Motor neuron (in vitro differentiated cells): ENCODE data around the gene ELOVL5. TPM values are rescaled to one million over a fixed set of nuclear protein-coding genes. Genes with fewer than 3 reads are reported as not detected.
"Not testable (repeated sequence)": the region's sequence is repeated elsewhere in the genome, so short reads cannot be mapped to it uniquely, and the experiment has no call there.

Experiments used
- ATAC-seq, 8 experiments: fragments of 200-7000 bp; cut with Tn5 transposase; replicated peaks in 6 of 8; 2 replicates each; pipeline ENCODE4 v1.8.0; 2021; ENCODE audit warnings: mild to moderate bottlenecking in 8 of 8, moderate library complexity in 8 of 8
- H3K27ac ChIP-seq, 2 donors: fragments of 250-450 bp; sonication (Bioruptor Pico); 2 replicates each; pipeline ENCODE4 v1.9.0; 2021; ENCODE audit warnings: antibody characterized with exemption in 2 of 2, mild to moderate bottlenecking in 2 of 2, moderate library complexity in 1 of 2
- H3K4me1 ChIP-seq, 2 donors: fragments of 250-450 bp; sonication (Bioruptor Pico); replicated peaks in 1 of 2; 2 replicates each; pipeline ENCODE4 v1.6.1; 2021; ENCODE audit warnings: antibody characterized with exemption in 2 of 2, mild to moderate bottlenecking in 2 of 2, moderate library complexity in 1 of 2
- H3K4me3 ChIP-seq, 5 donors: fragments of 250-450 bp; sonication (Bioruptor Pico); 2 replicates each; pipeline ENCODE4 v1.9.0; 2021; ENCODE audit warnings: antibody characterized with exemption in 5 of 5, mild to moderate bottlenecking in 5 of 5, moderate library complexity in 4 of 5
- WGBS, 10 experiments: fragments of 450-650 bp; shearing (Covaris generic); methylation state at CpG; one replicate each; pipeline ENCODE4 v1.0.0; 2022; 5-methylcytosine and 5-hydroxymethylcytosine counted together
- in situ Hi-C, 9 experiments: fragments of 400-800 bp; cut with MboI; loops; one replicate each; pipeline ENCODE4 v1.15.0; 2021; ENCODE audit warnings: low sequenced_read_pairs in 9 of 9, low pct_unique_long_range_greater_than_20kb in 2 of 9; ENCODE audit not compliant: unreplicated experiment in 9 of 9
- total RNA-seq, 8 experiments: library from RNA; unstranded; fragments of 300-600 nt; gene quantifications; 2 replicates each; pipeline versions ENCODE4 v1.2.3 to v1.2.4, GENCODE V29; 2022

ELOVL5 gene, protein sequence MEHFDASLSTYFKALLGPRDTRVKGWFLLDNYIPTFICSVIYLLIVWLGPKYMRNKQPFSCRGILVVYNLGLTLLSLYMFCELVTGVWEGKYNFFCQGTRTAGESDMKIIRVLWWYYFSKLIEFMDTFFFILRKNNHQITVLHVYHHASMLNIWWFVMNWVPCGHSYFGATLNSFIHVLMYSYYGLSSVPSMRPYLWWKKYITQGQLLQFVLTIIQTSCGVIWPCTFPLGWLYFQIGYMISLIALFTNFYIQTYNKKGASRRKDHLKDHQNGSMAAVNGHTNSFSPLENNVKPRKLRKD
- total RNA-seq, result 100 to 1,000 TPM in 5 of 8 experiments, 10 to 100 TPM in 3; 75.7 to 201 (median 104) TPM

DNA sequence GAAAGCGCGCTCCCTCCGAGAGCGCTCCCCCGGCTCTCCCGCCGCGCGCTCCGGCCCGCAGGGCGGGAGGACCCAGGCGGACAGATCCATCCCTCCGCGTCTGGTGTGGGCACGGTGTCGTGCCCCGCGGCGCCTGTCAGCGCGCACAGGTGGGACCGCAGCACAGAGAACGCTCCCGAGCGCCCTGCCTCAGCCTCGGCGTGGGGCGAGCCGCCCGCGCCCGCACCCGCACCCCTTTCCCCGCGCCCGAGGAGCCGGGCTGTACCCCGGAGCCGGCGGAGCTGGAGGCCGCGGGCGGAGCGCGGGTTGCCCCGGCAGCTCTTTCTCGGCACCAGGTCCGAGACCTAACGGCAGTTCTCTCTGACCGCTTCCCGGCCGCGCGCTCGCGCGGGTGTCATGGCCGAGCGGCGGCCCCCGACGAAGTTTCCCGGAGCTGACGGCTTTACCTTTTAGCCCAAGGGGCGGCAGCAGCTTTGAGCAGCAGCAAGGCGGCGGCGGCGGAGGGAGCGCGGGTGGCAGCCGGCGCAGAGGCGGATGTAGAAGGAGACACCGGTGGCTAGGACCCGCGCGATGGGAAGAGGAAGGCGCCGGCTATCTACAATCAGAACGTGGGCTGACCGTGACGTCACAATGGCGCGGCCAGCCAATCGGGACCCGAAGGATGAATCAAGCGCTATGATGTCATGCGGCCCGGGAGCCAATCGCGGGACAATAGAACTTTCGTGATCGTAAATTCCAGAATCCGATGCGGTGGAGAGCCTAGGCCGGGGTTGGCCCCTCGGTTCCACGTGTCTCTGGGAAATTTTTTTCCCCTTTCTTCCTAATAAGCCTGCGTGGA, at the start of gene ELOVL5:
ELOVL5 (minus strand) TSS at position 580 of the 838 bp plus-strand sequence. CDS start 53,251 bp downstream, outside the sequence.
- Histone ChIP-seq H3K4me1 (peaks cover 5 to 8% of the 10 kb centered on the region in 2 donors), H3K4me3 (peak within 1 kb of the TSS; percentile 68 to 92 (median 87)), H3K27ac (peak within 1 kb of the TSS; percentile 79 to 87)
- 0 to 33% (median 2%) methylated on average over 1 to 26 of the region's 101 CpGs; no CpG with 5 or more reads in 3 of the 10 experiments for WGBS, 10 experiments
- in situ Hi-C loops, result no loop called here
- ATAC-seq, result peak; percentile 74 to 88 (median 82)

DNA sequence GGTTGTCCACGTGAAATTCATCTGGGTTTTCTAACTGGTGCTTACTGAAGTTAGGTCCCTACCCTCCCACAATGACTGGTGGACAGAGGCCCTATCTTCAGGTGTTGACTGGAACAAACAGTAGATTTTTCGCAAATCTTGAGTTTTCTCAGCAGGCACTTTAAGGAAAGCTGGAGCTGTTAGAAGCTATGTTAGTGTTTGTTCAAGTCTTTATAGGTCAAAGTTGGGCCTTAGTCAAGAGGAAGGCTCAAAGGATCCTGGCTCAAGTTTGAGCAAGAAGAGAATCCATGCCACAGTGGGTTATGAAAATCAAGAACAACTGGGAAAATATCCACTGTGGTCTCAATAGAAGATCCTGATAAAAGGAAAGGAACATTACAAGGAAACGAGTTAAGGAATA, 48.5 kb upstream of the ELOVL5 start:
- Histone ChIP-seq H3K4me3 (no peak overlapping the region), H3K27ac (no peak overlapping the region), H3K4me1 (no peaks in the 10 kb centered on the region)
- in situ Hi-C loops, result no loop called here
- ATAC-seq, result no peak
- WGBS, 10 experiments, result 0 to 80% (median 54%) methylated on average over 1 to 3 of the region's 3 CpGs; no CpG with 5 or more reads in 1 of the 10 experiments

DNA sequence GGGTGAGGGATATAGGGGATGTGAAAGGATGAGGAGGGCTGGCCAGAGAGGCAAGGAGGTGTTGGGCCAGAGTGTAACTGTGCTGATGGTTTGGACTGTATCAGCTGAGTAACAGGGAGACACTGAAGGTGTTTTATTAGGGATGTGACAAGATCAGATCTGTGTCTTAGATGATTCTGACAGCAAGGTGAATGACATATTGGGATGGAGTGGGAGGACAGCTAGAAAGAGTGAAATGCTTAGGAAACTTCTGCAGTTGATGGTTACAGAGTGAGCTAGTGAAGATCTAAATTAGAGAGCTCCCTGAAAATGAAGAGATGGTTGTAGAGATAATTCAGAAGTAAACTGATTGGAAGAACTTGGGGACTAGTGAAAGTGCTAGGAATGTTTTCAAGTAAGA, 47.2 kb upstream of the ELOVL5 start:
- Histone ChIP-seq H3K27ac (no peak overlapping the region), H3K4me1 (no peaks in the 10 kb centered on the region), H3K4me3 (no peak overlapping the region)
- in situ Hi-C loops, result no loop called here
- no peak for ATAC-seq

DNA sequence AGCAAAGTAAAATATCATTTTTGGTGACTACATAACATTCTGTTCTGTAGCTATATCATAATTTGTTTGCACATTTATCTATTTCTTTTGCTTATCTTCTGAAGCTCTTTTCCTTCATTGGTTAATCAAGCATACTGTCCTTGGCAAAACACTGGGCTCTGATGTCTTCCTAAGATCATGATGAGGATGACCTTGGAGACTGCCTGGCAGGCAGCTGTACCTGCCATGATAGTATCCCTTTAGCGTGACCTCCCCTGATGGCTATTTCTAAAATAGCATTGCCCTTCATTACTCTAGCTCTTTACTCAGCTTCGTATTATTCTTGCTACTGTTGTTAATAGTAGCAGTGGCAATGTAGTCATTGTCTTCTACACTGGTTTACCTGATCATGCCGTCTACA, 46.0 kb upstream of the ELOVL5 start:
- Histone ChIP-seq H3K27ac (no peak overlapping the region), H3K4me1 (no peaks in the 10 kb centered on the region), H3K4me3 (no peak overlapping the region)
- 50 to 100% (median 86%) methylated on average over 1 to 3 of the region's 3 CpGs for WGBS, 10 experiments
- in situ Hi-C loops, result no loop called here
- no peak for ATAC-seq

DNA sequence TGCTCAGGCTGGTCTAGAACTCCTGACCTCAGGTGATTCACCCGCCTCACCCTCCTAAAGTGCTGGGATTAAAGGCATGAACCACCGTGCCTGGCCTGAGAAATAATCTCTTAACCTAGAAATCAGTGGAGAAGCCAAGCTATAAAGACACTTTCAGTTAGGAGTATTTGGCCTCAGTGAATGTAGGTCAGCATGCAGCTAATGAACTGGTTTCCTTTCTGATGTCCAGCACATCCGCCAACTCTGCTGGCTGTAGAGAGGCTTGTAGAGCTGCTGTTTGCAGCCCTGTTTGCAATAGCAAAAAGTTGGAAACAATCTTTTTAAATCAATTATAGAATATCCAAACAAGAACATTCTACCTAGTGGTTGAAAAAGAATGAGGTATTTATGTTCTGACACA, 42.4 kb upstream of the ELOVL5 start:
- ATAC-seq, result no peak
- H3K27ac ChIP-seq, result no peak overlapping the region
- in situ Hi-C loops, result no loop called here
- no peak overlapping the region for H3K4me3 ChIP-seq
- 39 to 100% (median 89%) methylated on average over 1 to 3 of the region's 3 CpGs; no CpG with 5 or more reads in 2 of the 10 experiments for WGBS, 10 experiments
- H3K4me1 ChIP-seq, result no peaks in the 10 kb centered on the region

DNA sequence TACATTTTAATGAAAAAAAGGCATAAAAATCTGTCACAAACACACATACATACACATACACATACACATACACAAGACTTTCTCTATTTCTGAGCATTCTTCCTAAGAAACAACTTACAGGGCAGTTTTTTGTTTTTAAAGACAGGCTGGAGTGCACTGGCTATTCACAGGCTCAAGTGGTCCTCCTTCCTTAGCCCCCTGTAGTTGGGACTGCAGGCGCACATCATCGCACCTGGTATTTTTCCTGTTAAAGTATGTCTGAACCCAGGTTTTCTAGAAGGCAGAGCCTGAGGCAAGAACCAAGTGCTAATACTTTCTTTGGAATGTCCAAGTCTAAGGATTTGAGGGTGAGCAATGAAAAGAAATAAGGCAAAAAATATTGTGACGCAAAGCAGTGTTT, 41.3 kb upstream of the ELOVL5 start:
- Histone ChIP-seq H3K27ac (no peak overlapping the region), H3K4me1 (no peaks in the 10 kb centered on the region), H3K4me3 (no peak overlapping the region)
- 20 to 100% (median 76%) methylated on average over 1 to 3 of the region's 3 CpGs; no CpG with 5 or more reads in 3 of the 10 experiments for WGBS, 10 experiments
- in situ Hi-C loops, result no loop called here
- no peak for ATAC-seq

DNA sequence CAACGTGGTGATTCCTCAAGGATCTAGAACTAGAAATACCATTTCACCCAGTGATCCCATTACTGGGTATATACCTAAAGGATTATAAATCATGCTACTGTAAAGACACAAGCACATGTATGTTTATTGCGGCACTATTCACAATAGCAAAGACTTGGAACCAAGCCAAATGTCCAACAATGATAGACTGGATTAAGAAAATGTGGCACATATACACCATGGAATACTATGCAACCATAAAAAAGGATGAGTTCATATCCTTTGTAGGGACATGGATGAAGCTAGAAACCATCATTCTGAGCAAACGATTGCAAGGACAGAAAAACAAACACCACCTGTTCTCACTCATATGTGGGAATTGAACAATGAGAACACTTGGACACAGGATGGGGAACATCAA, 39.9 kb upstream of the ELOVL5 start:
- in situ Hi-C loops, H3K4me3 ChIP-seq, H3K27ac ChIP-seq, H3K4me1 ChIP-seq, ATAC-seq: not testable (repeated sequence)
- 25 to 100% (median 70%) methylated on average over 1 to 2 of the region's 3 CpGs; no CpG with 5 or more reads in 3 of the 10 experiments for WGBS, 10 experiments

DNA sequence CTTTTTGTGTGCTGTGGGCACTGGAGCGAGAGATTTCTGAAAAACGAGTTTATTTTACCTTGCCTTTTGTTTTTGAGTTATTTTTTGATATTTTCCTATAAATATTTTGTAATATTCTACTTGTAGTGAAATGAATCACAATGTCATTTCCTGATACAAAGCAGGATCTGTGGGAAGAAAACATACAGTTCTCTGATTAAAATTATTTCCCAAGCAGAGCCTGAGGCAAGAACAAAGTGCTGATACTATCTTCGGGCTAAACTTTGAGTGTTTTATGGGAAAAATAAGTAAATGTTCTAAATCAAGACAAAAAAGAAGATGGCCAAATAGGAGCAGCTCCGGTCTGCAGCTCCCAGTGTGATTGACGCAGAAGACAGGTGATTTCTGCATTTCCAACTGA, 33.7 kb upstream of the ELOVL5 start:
- ATAC-seq, result no peak
- Histone ChIP-seq H3K4me3 (no peak overlapping the region), H3K27ac (no peak overlapping the region), H3K4me1 (peaks cover 0 to 9% of the 10 kb centered on the region in 2 donors)
- WGBS, 10 experiments, result 17 to 97% (median 69%) methylated on average over 2 to 5 of the region's 5 CpGs; no CpG with 5 or more reads in 1 of the 10 experiments
- in situ Hi-C loops, result no loop called here

DNA sequence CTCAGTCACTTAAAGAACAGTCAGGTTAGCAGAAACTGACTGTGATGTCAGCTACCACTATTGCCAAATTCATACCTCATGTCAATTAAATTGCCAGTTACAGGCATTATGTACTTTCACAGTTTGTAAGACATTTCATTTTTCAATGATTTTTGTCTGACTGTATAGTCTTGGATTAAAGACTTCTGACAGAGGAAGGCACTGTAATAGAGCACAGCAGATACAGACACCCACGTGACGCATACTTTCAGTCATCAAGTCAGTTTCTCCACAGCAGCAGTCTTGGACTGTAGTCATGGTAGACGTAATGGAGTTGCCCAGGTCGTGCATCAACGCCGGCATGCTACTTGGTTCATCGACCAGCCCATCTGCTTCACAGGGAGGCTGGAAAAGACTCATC, 29.5 kb upstream of the ELOVL5 start:
- in situ Hi-C loops, result no loop called here
- H3K27ac ChIP-seq, result no peak overlapping the region
- H3K4me1 ChIP-seq, result peaks cover 0 to 9% of the 10 kb centered on the region in 2 donors
- no peak overlapping the region for H3K4me3 ChIP-seq
- no peak for ATAC-seq
- WGBS, 10 experiments, result 70 to 87% (median 81%) methylated on average over 3 to 7 of the region's 7 CpGs; no CpG with 5 or more reads in 3 of the 10 experiments

DNA sequence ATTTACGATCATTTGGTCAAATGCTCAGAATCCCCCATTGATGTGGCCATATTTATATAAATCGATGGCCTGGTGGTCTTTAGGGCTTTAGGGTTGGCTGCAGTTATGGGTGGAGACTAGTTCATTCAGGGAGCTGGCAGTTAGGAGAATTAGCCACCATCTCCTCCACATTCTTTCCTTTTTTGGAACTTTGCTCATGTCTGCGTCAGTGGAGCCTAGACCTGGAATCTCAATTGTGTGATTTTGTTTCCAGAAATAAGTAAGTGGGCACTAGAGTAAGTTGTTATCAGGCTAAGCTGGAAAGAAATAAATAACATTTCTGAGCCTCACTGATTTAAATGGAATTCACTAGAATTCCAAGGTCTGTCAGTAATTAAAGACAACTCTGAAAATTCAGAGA, 29.0 kb upstream of the ELOVL5 start:
- in situ Hi-C loops, result no loop called here
- no peak for ATAC-seq

DNA sequence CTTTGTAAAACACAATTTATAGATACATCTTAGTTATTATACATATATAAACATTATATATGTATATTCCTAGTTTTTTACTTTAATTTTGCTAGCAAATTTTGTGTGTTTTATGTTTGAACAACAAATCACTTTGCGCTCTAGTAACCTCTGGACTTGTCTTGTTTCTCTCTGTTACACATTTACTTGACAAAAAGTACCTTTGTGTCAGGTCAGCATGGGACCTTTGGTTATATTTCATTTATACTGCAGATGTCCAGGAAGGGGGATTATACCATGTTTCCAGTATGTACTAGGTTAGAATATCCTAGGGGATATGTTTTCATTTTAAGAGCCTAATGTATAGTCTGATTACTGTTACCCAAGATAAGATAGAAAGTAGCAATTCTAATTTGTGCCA, 28.5 kb upstream of the ELOVL5 start:
- no peak overlapping the region for H3K4me3 ChIP-seq
- WGBS, 10 experiments, result 56 to 100% (median 93%) methylated on average over 1 of the region's 1 CpG; no CpG with 5 or more reads in 2 of the 10 experiments
- no peak for ATAC-seq
- H3K27ac ChIP-seq, result no peak overlapping the region
- in situ Hi-C loops, result no loop called here
- peaks cover 0 to 9% of the 10 kb centered on the region in 2 donors for H3K4me1 ChIP-seq

More for the DNA sequence above, 29.0 kb upstream of the ELOVL5 start:
- Histone ChIP-seq H3K27ac (no peak overlapping the region), H3K4me1 (peaks cover 0 to 9% of the 10 kb centered on the region in 2 donors), H3K4me3 (no peak overlapping the region)
- WGBS, 10 experiments, result 31 to 95% (median 65%) methylated on average over 2 to 3 of the region's 3 CpGs

DNA sequence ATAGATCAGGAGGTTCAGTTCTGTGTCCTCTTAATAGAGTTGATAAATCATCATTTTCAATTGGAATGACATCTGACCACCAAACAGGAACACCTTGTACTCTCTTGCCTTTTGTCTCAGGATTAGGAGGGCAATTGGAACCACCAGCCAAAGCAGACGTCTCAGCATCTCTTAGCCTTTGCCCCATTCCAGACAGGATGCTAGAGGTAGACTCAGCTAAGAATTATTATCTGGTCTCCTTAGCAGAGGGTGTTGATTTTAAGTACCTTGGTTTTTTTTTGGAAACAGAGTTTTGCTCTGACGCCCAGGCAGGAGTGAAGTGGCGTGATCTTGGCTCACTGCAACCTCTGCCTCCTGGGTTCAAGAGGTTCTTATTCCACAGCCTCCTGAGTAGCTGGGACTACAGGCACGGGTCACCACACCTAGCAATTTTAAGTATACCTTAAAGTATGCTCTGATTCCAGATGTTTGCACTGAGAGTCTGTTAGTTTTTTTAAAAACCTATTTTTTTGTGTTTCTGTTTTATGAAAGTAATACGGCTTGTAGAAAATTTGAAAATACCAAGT, 28.0 kb upstream of the ELOVL5 start:
- Histone ChIP-seq H3K4me1 (peaks cover 0 to 9% of the 10 kb centered on the region in 2 donors), H3K27ac (no peak overlapping the region), H3K4me3 (no peak overlapping the region)
- in situ Hi-C loops, result no loop called here
- WGBS, 10 experiments, result 40 to 100% (median 87%) methylated on average over 1 to 2 of the region's 5 CpGs; no CpG with 5 or more reads in 2 of the 10 experiments
- no peak for ATAC-seq

DNA sequence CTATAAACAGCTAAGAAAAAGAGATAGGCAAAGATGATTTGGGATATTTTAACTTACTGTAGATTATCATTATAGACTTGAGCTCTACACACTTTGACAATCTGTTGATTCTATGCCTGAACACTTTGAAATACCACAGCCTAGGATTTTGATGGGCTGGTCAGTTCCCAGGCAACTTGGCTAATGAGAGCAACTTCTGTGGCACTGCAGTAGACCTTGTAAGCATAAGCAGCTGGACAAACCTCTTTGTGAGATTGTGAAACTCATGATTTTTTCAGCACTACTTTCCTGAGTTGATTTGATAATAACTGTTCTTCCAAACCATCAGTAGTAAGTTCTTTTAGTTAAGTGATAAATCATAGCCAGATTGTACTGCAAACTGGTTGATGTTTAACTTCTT, 27.1 kb upstream of the ELOVL5 start:
- no peak overlapping the region for H3K4me3 ChIP-seq
- no peak overlapping the region for H3K27ac ChIP-seq
- H3K4me1 ChIP-seq, result peaks cover 0 to 9% of the 10 kb centered on the region in 2 donors
- in situ Hi-C loops, result no loop called here
- ATAC-seq, result peak in 3 of 8 experiments; percentile 17 to 61 (median 29)
